ENCODE measurements around the gene DDAH1.

DNA sequence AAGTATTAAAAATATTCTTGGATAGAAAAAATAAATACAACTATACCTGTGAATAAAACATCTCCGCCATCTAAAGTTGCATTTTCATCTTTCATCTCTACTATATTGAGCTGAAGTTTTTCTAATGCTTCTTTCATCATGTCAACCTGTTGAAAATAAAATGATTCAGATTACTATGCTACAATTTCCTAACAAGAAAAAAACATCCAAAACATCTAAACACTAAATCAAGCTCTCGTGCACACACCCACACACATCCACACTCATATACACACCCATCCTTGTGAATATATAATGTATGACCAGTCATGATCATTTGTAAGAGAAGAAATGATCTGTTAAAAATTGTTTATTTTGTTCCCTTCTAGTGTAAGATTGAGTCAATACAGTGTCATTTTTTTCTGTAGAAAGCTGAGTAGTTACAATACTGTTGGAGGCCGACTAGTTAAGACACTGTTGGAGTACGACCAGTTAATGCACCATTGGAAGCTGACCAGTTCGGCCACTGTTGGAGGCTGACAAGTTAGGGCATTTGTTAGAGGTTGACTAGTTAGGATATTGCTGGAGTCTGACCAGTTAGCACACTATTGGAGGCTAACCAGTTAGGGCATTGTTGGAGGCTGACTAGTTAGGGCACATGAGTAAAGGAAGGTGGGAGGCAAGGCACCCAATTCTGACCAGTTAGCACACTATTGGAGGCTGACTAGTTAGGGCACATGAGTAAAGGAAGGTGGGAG is 106.1 kb downstream of the DDAH1 start:
- TF ChIP-seq CTCF (IDR thresholded peaks at IDR 0.05) (no peak), POLR2A (IDR thresholded peaks at IDR 0.05) (no peak)
